AG10803 (cell line): ENCODE data around the gene HRK.

Experiments
- DNase-seq: peaks from one replicate; pipeline ENCODE4 v3.0.0; 2010; ENCODE audit warnings: low read depth
- H3K4me3 ChIP-seq: 2 replicates; pipeline ENCODE4 v1.5.1; 2011; ENCODE audit warnings: mild to moderate bottlenecking, low read length, control low read depth
- TF ChIP-seq, protein P1 (sequence below): conservative IDR thresholded peaks from 2 replicates; pipeline ENCODE4 v1.5.1; 2011; ENCODE audit warnings: mild to moderate bottlenecking, low read length, control low read depth, inconsistent platforms

The HRK gene

DNA sequence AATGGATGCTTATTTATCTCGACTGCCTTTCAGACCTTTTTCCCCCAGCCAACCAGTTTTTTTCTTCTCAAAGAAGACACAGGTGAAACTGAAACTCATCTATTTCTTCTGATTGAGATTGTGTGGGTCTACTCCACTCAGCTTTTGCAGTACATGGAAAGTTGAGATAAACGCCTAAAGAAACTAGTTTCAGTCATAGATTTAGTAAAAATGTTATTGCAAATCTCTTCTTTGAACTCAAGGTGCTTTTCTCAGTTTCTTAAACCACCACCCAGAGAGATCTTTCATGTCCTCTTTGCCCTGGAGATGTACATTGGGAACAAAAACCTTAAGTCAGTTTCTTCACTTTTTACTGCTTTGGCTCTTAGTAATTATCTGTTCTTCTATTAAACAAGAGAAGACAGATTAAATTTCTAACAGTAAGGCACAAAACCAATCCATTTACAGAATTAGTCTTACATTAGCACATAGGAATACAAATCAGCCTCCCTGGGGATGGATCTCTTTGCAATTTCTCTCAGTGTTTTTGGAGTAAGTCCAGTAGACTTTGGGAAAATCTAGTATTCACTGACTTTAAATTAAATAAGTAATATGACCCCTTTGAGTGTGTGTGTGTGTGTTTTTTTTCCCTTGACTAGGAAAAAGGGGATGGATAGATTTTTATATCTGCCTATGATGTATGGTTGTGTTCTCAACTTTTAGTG is 41.1 kb upstream of the HRK start:
- TF ChIP-seq, protein P1, sequence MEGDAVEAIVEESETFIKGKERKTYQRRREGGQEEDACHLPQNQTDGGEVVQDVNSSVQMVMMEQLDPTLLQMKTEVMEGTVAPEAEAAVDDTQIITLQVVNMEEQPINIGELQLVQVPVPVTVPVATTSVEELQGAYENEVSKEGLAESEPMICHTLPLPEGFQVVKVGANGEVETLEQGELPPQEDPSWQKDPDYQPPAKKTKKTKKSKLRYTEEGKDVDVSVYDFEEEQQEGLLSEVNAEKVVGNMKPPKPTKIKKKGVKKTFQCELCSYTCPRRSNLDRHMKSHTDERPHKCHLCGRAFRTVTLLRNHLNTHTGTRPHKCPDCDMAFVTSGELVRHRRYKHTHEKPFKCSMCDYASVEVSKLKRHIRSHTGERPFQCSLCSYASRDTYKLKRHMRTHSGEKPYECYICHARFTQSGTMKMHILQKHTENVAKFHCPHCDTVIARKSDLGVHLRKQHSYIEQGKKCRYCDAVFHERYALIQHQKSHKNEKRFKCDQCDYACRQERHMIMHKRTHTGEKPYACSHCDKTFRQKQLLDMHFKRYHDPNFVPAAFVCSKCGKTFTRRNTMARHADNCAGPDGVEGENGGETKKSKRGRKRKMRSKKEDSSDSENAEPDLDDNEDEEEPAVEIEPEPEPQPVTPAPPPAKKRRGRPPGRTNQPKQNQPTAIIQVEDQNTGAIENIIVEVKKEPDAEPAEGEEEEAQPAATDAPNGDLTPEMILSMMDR: no peak
- DNase-seq: no peak
- H3K4me3 ChIP-seq: no peak overlapping the region

DNA sequence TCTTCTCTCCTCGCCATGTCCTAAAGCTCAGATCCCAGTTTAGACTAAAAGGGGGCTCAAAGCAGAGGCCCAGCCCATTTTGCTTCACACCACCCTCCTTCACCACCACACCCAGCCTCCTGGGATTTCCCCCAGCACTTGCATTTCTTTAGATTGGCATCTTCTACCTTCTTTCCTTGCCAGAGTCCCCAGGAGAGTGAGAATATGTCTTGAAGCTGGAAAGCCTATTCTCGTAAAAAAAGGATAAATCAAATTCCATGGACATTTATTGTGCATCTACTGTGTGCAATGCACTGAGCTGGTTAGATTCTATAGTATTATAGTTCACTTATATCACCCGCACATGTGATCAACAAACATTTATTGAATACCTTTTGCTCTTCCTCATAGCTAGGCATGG is 39.7 kb upstream of the HRK start:
- no peak for DNase-seq
- TF ChIP-seq, protein P1: no peak
- no peak overlapping the region for H3K4me3 ChIP-seq

DNA sequence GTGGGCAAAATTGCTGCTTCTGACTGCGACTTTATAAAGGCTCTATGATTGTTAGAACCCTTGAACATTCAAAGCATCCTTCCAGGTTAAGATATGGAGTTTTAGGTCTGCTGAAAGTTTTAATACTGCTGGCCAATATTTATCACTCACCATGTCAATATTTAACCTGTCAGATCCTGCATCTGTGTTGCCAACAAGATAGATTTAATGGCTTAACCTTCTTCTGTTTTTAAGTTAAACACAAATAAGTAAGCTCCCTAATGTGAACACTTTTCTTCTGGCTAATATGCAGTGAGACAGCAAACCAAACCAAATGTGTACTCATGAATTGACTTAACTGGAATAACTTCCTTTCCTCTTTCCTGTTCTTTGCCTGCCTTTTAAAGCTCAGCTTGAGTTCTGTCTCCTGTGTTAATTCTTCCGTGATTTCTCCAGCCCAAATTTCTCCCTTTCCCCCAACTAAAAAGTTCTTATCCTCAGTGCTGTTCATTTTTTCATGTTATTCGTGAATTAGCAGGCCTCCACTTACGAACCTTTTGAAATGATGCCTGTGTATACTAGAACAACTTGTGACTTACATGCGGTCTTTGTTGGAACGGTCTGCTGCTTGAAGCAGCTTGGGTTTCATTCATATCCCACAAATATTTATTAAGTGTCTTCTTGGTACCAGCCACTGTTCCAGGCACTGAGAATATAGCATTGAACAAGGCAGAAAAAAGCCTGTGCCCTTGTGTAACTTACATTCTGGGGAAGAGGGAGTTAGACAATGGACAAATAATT is 38.7 kb upstream of the HRK start:
- H3K4me3 ChIP-seq: no peak overlapping the region
- no peak for DNase-seq
- TF ChIP-seq, protein P1: no peak

DNA sequence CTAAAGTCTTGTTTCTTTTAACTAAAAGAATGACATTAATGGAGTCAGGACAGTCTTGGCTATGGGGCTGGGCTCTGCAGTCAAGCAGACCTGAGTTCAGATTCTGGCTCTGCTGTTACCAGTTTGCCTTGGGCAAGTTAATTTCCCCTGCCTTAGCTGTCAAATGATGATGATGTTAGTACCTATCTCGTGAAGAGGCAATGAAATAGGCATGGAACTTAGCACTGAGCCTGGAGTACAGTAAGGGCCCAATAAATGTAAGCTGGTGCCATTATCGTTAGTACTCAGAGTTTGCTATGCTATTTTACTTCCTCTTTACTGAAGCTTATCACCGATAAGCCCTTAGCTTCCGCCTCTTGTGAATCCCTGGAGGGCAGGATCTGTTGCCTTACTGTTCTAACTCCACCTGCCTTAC is 38.0 kb upstream of the HRK start:
- TF ChIP-seq, protein P1: no peak
- no peak for DNase-seq
- H3K4me3 ChIP-seq: no peak overlapping the region

DNA sequence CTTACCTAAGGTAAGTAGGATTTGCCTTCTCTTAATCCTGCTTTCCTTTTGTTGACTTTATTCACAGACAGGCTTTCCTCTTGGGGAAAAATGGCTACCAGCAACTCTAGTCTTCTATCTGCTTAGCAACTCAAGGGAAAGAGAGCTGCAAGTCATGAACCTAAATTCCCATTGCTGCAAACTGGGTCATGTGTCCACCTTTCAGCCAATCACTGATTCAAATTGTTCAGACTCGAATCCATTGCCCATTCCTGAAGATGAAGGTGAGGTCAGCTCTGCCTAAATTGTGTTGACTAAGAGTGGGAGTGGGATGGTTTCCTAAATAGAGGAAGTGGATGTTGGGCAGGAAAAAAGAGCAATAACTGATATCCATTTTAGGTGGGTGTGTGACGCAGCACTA is 37.2 kb upstream of the HRK start:
- DNase-seq: no peak
- H3K4me3 ChIP-seq: no peak overlapping the region
- TF ChIP-seq, protein P1: no peak

DNA sequence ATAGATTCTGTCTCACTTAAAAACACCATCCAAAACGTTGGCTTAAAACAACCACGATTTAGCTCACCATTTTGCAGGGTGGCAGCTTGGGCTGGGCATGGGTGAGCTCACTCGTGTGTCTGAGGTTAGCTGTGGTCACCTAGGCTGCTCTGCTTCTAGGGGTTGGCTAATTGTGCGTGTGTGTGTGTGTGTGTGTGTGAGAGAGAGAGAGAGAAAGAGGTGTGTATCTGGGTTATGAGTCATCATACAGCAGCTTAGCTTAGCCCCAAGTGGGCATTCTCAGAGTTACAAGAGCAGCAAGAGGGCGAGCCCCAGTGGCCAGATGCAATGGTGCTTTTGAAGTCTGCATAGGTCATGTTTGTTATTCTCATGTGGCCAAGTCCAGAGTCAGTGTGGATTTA is 35.5 kb upstream of the HRK start:
- TF ChIP-seq, protein P1: peak; percentile 38
- no peak overlapping the region for H3K4me3 ChIP-seq
- peak; percentile 70 for DNase-seq

DNA sequence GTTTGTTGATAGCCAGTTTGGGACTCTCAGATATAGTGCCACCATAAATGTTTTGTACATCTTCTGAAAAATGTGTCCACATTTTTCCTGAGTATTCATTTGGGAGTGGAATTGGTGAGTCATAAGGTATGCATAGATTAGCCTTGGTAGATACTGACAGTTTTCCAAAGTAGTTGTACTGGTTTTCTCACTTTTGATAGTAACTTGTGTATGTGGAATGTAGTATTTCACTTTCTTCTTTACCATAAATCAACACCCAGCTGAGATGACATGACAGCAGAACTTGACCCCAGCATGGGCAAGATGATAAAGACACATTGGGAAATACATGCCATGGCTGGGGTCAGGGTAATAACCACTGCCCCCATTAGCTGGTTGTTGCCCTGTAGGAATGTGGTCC is 34.9 kb upstream of the HRK start:
- no peak overlapping the region for H3K4me3 ChIP-seq
- peak; percentile 23 for DNase-seq
- TF ChIP-seq, protein P1: no peak
